ENCODE measurements around the gene LMBR1L. TPM values are rescaled to one million over a fixed set of nuclear protein-coding genes. Genes with fewer than 3 reads are reported as not detected.

The LMBR1L gene
- total and polyA plus RNA-seq, 10 of the 15 experiments (the other 5 are each of a cell fraction or from before 2014, with no cell fraction given), result 2.1 to 42.6 (median 20.0) TPM

- SMC1A ChIA-PET (ENCODE audit: uncharacterized antibody, unreplicated experiment), result interaction anchor here (0.9 to 4.1 kb wide), 6 partner anchors 8 to 131 kb away, joined by 3 to 12 read pairs (median 4); partner anchors contain the start of gene RHEBL1
- ATAC-seq, result no peak
These were observed 22.9 kb upstream of the LMBR1L start for GRCh38 chr12:49133590-49133989.

More at GRCh38 chr12:49133590-49133989, 22.9 kb upstream of the LMBR1L start:
- peaks cover 49% of the 10 kb centered on the region for H3K79me2 ChIP-seq (ENCODE audit: control insufficient read depth, insufficient read depth, low read length)
- POLR2A ChIA-PET, result interaction anchor here (1.0 to 4.7 kb wide), 10 partner anchors 9 to 236 kb away, joined by 3 to 48 read pairs (median 4); partner anchors contain the start of genes KMT2D and LMBR1L
- H3K9me3 ChIP-seq (replicated peaks; ENCODE audit: control insufficient read depth, insufficient read depth, low read length), result no peaks in the 10 kb centered on the region
- TF ChIP-seq, protein P1, sequence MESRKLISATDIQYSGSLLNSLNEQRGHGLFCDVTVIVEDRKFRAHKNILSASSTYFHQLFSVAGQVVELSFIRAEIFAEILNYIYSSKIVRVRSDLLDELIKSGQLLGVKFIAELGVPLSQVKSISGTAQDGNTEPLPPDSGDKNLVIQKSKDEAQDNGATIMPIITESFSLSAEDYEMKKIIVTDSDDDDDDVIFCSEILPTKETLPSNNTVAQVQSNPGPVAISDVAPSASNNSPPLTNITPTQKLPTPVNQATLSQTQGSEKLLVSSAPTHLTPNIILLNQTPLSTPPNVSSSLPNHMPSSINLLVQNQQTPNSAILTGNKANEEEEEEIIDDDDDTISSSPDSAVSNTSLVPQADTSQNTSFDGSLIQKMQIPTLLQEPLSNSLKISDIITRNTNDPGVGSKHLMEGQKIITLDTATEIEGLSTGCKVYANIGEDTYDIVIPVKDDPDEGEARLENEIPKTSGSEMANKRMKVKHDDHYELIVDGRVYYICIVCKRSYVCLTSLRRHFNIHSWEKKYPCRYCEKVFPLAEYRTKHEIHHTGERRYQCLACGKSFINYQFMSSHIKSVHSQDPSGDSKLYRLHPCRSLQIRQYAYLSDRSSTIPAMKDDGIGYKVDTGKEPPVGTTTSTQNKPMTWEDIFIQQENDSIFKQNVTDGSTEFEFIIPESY (IDR thresholded peaks at IDR 0.05), result peak; percentile 66; the same call in 1 of the 2 replicates
- no peak for TF ChIP-seq POLR2A (IDR thresholded peaks at IDR 0.05; ENCODE audit: low read depth, low read length)
- peaks cover 3 to 11% of the 10 kb centered on the region in 2 experiments for H3K36me3 ChIP-seq (ENCODE audit: control insufficient read depth in 2 of 2, insufficient read depth in 2 of 2, low read length in 1 of 2)
- H3K27me3 ChIP-seq (replicated peaks in 1 of 2; ENCODE audit: control insufficient read depth in 2 of 2, insufficient read depth in 2 of 2, low read length in 1 of 2), result no peaks in the 10 kb centered on the region
- H3K9ac ChIP-seq (ENCODE audit: control insufficient read depth, insufficient read depth, low read length), result peak overlapping the region; percentile 63
- in situ Hi-C loops (cut with MboI) (no loop called here), intact Hi-C loops (cut with micrococcal nuclease; ENCODE audit: unreplicated experiment) (no loop called here)
- DNase-seq (ENCODE audit: low read depth, low spot score), result no peak
- peak overlapping the region; percentile 70 for H3K4me3 ChIP-seq
- H4K20me1 ChIP-seq (ENCODE audit: control insufficient read depth, insufficient read depth), result no peaks in the 10 kb centered on the region
- H3K4me2 ChIP-seq (ENCODE audit: control insufficient read depth, insufficient read depth), result peak overlapping the region; percentile 92
- RAD21 ChIA-PET (ENCODE audit: unreplicated experiment), result interaction anchor here (0.7 to 2.6 kb wide), 3 partner anchors 24 to 54 kb away, joined by 3 to 18 read pairs (median 3); partner anchors contain the start of gene LMBR1L
- 95% methylated on average over 10 of the region's 10 CpGs for WGBS (ENCODE audit: insufficient coverage, insufficient replicate concordance, low lambda C conversion rate, missing lambda C conversion rate)
- no peak for FAIRE-seq
- peaks cover 13% of the 10 kb centered on the region for H3K4me1 ChIP-seq (ENCODE audit: control insufficient read depth, insufficient read depth, low read length)
- CTCF ChIA-PET, result interaction anchor here (0.9 to 4.9 kb wide), 8 partner anchors 36 to 155 kb away, joined by 3 to 48 read pairs (median 9); partner anchors contain the start of genes DHH and RHEBL1
- no peak overlapping the region; the same call in 1 of the 2 replicates for H2AFZ ChIP-seq (ENCODE audit: control insufficient read depth, low read depth, low read length)
- no TSS peak for BruUV-seq (replicated peaks)
- peak overlapping the region; percentile 98; the same call in 1 of the 2 replicates for H3K27ac ChIP-seq (ENCODE audit: control insufficient read depth, insufficient read depth)

All from GM12878 (cell line).